ENCODE measurements around the gene TRIM14. TPM values are rescaled to one million over a fixed set of nuclear protein-coding genes. Genes with fewer than 3 reads are reported as not detected.

TRIM14 gene
- total RNA-seq, 1 experiment from 2014 or later: 34.1 TPM

GRCh38 chr9:98083566-98084183 lies 35.3 kb downstream of the TRIM14 start:
- Mint-ChIP-seq H3K27ac (ENCODE audit: unreplicated experiment) (no peak overlapping the region), H3K27me3 (ENCODE audit: unreplicated experiment) (no peaks in the 10 kb centered on the region), H3K4me3 (ENCODE audit: low read depth, unreplicated experiment) (no peak overlapping the region), H3K4me1 (ENCODE audit: low read depth, unreplicated experiment) (peaks cover 19% of the 10 kb centered on the region), H3K36me3 (ENCODE audit: insufficient read depth, unreplicated experiment) (peaks cover 39% of the 10 kb centered on the region), H3K9me3 (ENCODE audit: low read depth, unreplicated experiment) (no peaks in the 10 kb centered on the region)
- BruUV-seq (replicated peaks): no TSS peak
- TF ChIP-seq CTCF (IDR thresholded peaks at IDR 0.05; ENCODE audit: unreplicated experiment): no peak
- CTCF ChIA-PET: no interaction called here
- no peak for DNase-seq
- intact Hi-C loops (cut with micrococcal nuclease; ENCODE audit: unreplicated experiment): no loop called here

GRCh38 chr9:98083061-98083501 lies 35.9 kb downstream of the TRIM14 start:
- CTCF ChIA-PET: interaction anchor here (0.5 kb wide), 2 partner anchors 16 to 1364 kb away, joined by 4 to 5 read pairs; no protein-coding TSS in a partner anchor
- no peak for DNase-seq
- no TSS peak for BruUV-seq (replicated peaks)
- no peak for TF ChIP-seq CTCF (IDR thresholded peaks at IDR 0.05; ENCODE audit: unreplicated experiment)
- H3K4me3 Mint-ChIP-seq (ENCODE audit: low read depth, unreplicated experiment): no peak overlapping the region
- no peak overlapping the region for H3K27ac Mint-ChIP-seq (ENCODE audit: unreplicated experiment)
- H3K36me3 Mint-ChIP-seq (ENCODE audit: insufficient read depth, unreplicated experiment): peaks cover 36% of the 10 kb centered on the region
- intact Hi-C loops (cut with micrococcal nuclease; ENCODE audit: unreplicated experiment): no loop called here
- H3K9me3 Mint-ChIP-seq (ENCODE audit: low read depth, unreplicated experiment): no peaks in the 10 kb centered on the region
- H3K27me3 Mint-ChIP-seq (ENCODE audit: unreplicated experiment): no peaks in the 10 kb centered on the region
- peaks cover 19% of the 10 kb centered on the region for H3K4me1 Mint-ChIP-seq (ENCODE audit: low read depth, unreplicated experiment)

- CTCF ChIA-PET: no interaction called here
- DNase-seq: peak; percentile 46
- H3K4me1 Mint-ChIP-seq (ENCODE audit: low read depth, unreplicated experiment): peaks cover 14% of the 10 kb centered on the region
- H3K4me3 Mint-ChIP-seq (ENCODE audit: low read depth, unreplicated experiment): no peak overlapping the region
- no peak overlapping the region for H3K27ac Mint-ChIP-seq (ENCODE audit: unreplicated experiment)
- BruUV-seq (replicated peaks): no TSS peak
- H3K27me3 Mint-ChIP-seq (ENCODE audit: unreplicated experiment): no peaks in the 10 kb centered on the region
- H3K9me3 Mint-ChIP-seq (ENCODE audit: low read depth, unreplicated experiment): no peaks in the 10 kb centered on the region
- intact Hi-C loops (cut with micrococcal nuclease; ENCODE audit: unreplicated experiment): no loop called here
- TF ChIP-seq CTCF (IDR thresholded peaks at IDR 0.05; ENCODE audit: unreplicated experiment): no peak
- peaks cover 36% of the 10 kb centered on the region for H3K36me3 Mint-ChIP-seq (ENCODE audit: insufficient read depth, unreplicated experiment)
Measured at GRCh38 chr9:98081477-98082219, 37.4 kb downstream of the TRIM14 start.

GRCh38 chr9:98080780-98081179 lies 38.2 kb downstream of the TRIM14 start:
- Mint-ChIP-seq H3K27me3 (ENCODE audit: unreplicated experiment) (no peaks in the 10 kb centered on the region), H3K4me1 (ENCODE audit: low read depth, unreplicated experiment) (peaks cover 8% of the 10 kb centered on the region), H3K27ac (ENCODE audit: unreplicated experiment) (no peak overlapping the region), H3K36me3 (ENCODE audit: insufficient read depth, unreplicated experiment) (peaks cover 30% of the 10 kb centered on the region), H3K4me3 (ENCODE audit: low read depth, unreplicated experiment) (no peak overlapping the region), H3K9me3 (ENCODE audit: low read depth, unreplicated experiment) (no peaks in the 10 kb centered on the region)
- DNase-seq: no peak
- intact Hi-C loops (cut with micrococcal nuclease; ENCODE audit: unreplicated experiment): no loop called here
- TF ChIP-seq CTCF (IDR thresholded peaks at IDR 0.05; ENCODE audit: unreplicated experiment): no peak
- BruUV-seq (replicated peaks): no TSS peak
- CTCF ChIA-PET: no interaction called here
